Measurements from ENCODE around the gene PLAGL2. TPM values are rescaled to one million over a fixed set of nuclear protein-coding genes. Genes with fewer than 3 reads are reported as not detected.

The PLAGL2 gene
- total RNA-seq, 2 donors from 2014 or later: 51.3 to 65.2 TPM

- H3K27ac Mint-ChIP-seq: no peak overlapping the region
- ATAC-seq (no peak), DNase-seq (ENCODE audit: low spot score in 2 of 2) (peak in 1 of 2 donors; percentile 47)
- no peaks in the 10 kb centered on the region for H3K9me3 Mint-ChIP-seq
- peaks cover 0 to 15% of the 10 kb centered on the region in 2 donors for H3K36me3 Mint-ChIP-seq
Measured at GRCh38 chr20:32153771-32154170, 53.8 kb downstream of the PLAGL2 start.

- peak overlapping the region in 1 of 2 donors; percentile 36 for H3K27ac Mint-ChIP-seq
- ATAC-seq: no peak
- peaks cover 0 to 10% of the 10 kb centered on the region in 2 donors for H3K36me3 Mint-ChIP-seq
- no peak for DNase-seq (ENCODE audit: low spot score in 2 of 2)
- H3K9me3 Mint-ChIP-seq: no peaks in the 10 kb centered on the region
Measured at GRCh38 chr20:32153156-32153665, 54.3 kb downstream of the PLAGL2 start.

GRCh38 chr20:32152421-32153155, 55.0 kb downstream of the PLAGL2 start:
- peaks cover 0 to 5% of the 10 kb centered on the region in 2 donors for H3K36me3 Mint-ChIP-seq

GRCh38 chr20:32150291-32150848, 57.2 kb downstream of the PLAGL2 start:
- Mint-ChIP-seq H3K36me3 (no peaks in the 10 kb centered on the region), H3K9me3 (no peaks in the 10 kb centered on the region), H3K27ac (peak overlapping the region; percentile 21 to 65)
- ATAC-seq (no peak), DNase-seq (ENCODE audit: low spot score in 2 of 2) (no peak)

More at GRCh38 chr20:32152421-32153155, 55.0 kb downstream of the PLAGL2 start:
- DNase-seq (ENCODE audit: low spot score in 2 of 2): no peak
- ATAC-seq: no peak
- H3K9me3 Mint-ChIP-seq: no peaks in the 10 kb centered on the region
- H3K27ac Mint-ChIP-seq: peak overlapping the region in 1 of 2 donors; percentile 83

- no peak for DNase-seq (ENCODE audit: low spot score in 2 of 2)
- Mint-ChIP-seq H3K27ac (peak overlapping the region in 1 of 2 donors; percentile 14), H3K9me3 (no peaks in the 10 kb centered on the region), H3K36me3 (no peaks in the 10 kb centered on the region)
- ATAC-seq: no peak
Measured at GRCh38 chr20:32149566-32150170, 57.9 kb downstream of the PLAGL2 start.

GRCh38 chr20:32144898-32145662, 62.5 kb downstream of the PLAGL2 start:
- H3K36me3 Mint-ChIP-seq: peaks cover 7 to 14% of the 10 kb centered on the region in 2 donors
- ATAC-seq (no peak), DNase-seq (ENCODE audit: low spot score in 2 of 2) (no peak)
- no peaks in the 10 kb centered on the region for H3K9me3 Mint-ChIP-seq
- peak overlapping the region; percentile 50 to 81 for H3K27ac Mint-ChIP-seq

GRCh38 chr20:32142991-32143390, 64.6 kb downstream of the PLAGL2 start:
- peaks cover 19 to 20% of the 10 kb centered on the region in 2 donors for H3K36me3 Mint-ChIP-seq
- no peak overlapping the region for H3K27ac Mint-ChIP-seq
- ATAC-seq (no peak), DNase-seq (ENCODE audit: low spot score in 2 of 2) (no peak)
- H3K9me3 Mint-ChIP-seq: no peaks in the 10 kb centered on the region

Other genes starting within 250 kb of the PLAGL2 start
- gene XKR7, start 239.6 kb downstream of the PLAGL2 start, total RNA-seq: under 1 TPM in 1 of 2 donors, not detected in 1; 0.09 TPM
- not detected for gene CCM2L, start 197.3 kb downstream of the PLAGL2 start, total RNA-seq
- under 1 TPM in 1 of 2 donors, not detected in 1; 0.16 TPM for gene HCK, start 155.5 kb downstream of the PLAGL2 start, total RNA-seq
- 10 to 100 TPM; 41.0 to 45.4 TPM for gene TM9SF4, start 98.0 kb downstream of the PLAGL2 start, total RNA-seq
- 10 to 100 TPM; 18.7 to 39.7 TPM for gene POFUT1, start 137 bp upstream of the PLAGL2 start, total RNA-seq
- gene KIF3B, start 69.9 kb upstream of the PLAGL2 start, total RNA-seq: 10 to 100 TPM; 21.9 to 37.8 TPM
- 100 to 1,000 TPM; 153 to 195 TPM for gene ASXL1, start 150.6 kb upstream of the PLAGL2 start, total RNA-seq

All from activated naive CD4-positive, alpha-beta T cell treated with anti-CD3 and anti-CD28 coated beads, Interleukin-2, amount 50 U/mL, for 72 hours (primary cell).